ENCODE data around the gene KIF13A.
"Not testable (repeated sequence)": the region's sequence is repeated elsewhere in the genome, so short reads cannot be mapped to it uniquely, and the experiment has no call there.

KIF13A gene

GRCh38 chr6:17853533-17853932 lies 133.9 kb downstream of the KIF13A start:
- Mint-ChIP-seq H3K4me1 (no peaks in the 10 kb centered on the region), H3K9me3 (no peaks in the 10 kb centered on the region), H3K27ac (no peak overlapping the region), H3K27me3 (no peaks in the 10 kb centered on the region), H3K4me3 (no peak overlapping the region), H3K36me3 (peaks cover 49% of the 10 kb centered on the region)
- ATAC-seq = no peak

DNA sequence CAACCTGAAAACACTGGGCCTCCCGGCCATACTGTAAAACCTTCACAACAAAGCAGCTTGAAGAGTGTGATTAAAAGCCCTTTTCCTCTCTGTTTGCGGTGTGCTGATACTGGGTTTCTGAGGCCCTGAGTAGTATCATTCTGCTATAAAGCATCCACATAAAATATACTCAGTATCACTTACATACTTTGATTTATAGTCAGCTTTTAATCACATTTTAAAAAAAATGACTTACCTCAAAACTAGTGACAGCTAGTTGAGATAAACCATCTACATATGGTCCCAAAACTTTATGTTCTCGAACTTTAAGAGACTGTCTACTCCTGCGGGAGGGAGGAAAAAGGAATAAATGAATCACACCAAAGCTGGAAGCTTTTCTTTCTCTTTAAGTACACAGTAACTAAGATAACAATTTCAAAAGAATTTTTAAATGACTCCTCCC lies 135.7 kb downstream of the KIF13A start:
- no peak for ATAC-seq
- Mint-ChIP-seq H3K27ac (no peak overlapping the region), H3K4me3 (no peak overlapping the region), H3K9me3 (no peaks in the 10 kb centered on the region), H3K27me3 (no peaks in the 10 kb centered on the region), H3K4me1 (no peaks in the 10 kb centered on the region), H3K36me3 (peaks cover 47% of the 10 kb centered on the region)

DNA sequence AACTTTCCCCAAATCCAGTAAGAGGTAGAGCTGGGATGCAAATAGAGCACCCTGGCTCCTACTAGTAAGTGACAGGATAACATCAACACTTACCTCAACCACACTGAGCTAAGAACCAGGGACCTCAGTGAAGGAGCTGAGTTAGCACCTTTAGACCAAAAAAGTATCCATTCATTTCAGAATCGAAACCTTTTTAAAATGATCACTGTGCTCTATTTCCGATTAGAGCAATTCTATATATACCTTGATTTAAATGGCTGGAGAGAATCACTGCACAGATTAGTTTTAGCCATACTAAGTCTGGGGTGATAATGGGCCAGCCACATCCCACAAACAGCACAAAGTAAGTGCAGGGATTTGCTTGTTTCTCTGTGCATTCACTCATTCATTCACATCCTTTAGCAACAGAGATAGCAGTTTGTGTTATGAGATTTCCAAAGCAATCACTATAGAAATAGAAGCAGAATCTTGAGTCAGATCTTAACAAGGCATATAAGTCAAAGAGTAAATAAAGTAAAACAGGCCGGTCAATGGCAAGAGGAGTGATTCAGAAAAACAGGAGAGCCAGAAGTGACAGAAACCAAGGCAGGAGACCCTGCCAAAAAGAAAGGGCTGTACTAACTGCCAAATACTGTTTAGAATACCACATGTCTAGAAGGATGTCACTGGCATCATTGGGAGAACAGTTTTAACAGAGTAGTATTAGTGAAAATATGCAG lies 136.3 kb downstream of the KIF13A start:
- H3K4me1 Mint-ChIP-seq = no peaks in the 10 kb centered on the region
- peaks cover 42% of the 10 kb centered on the region for H3K36me3 Mint-ChIP-seq
- H3K9me3 Mint-ChIP-seq = no peaks in the 10 kb centered on the region
- no peak overlapping the region for H3K27ac Mint-ChIP-seq
- no peak for ATAC-seq
- H3K27me3 Mint-ChIP-seq = no peaks in the 10 kb centered on the region
- no peak overlapping the region for H3K4me3 Mint-ChIP-seq

DNA sequence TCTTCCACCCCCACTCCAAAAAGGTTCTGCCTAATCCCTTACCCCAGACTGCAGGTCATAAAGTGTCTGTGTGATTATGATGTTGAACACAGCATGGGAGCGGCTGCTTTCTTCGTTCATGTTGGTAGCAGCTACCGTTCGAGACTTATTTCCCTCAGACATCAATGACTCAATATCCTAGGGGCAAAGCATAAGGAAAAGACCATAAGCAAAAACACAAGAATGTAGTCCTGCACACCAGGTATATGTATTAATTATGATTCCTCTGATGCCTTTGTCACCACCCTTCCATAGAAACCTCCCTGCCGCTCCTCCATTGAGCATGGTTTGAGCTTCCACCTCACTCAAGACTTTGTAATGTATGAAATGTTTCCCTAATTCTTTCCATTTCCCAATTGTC lies 137.2 kb downstream of the KIF13A start:
- no peaks in the 10 kb centered on the region for H3K9me3 Mint-ChIP-seq
- no peaks in the 10 kb centered on the region for H3K27me3 Mint-ChIP-seq
- no peak overlapping the region for H3K27ac Mint-ChIP-seq
- H3K4me1 Mint-ChIP-seq = no peaks in the 10 kb centered on the region
- peaks cover 35% of the 10 kb centered on the region for H3K36me3 Mint-ChIP-seq
- H3K4me3 Mint-ChIP-seq = no peak overlapping the region
- no peak for ATAC-seq

- Mint-ChIP-seq H3K36me3 (peaks cover 32% of the 10 kb centered on the region), H3K27me3 (no peaks in the 10 kb centered on the region), H3K27ac (no peak overlapping the region), H3K4me3 (no peak overlapping the region), H3K4me1 (no peaks in the 10 kb centered on the region), H3K9me3 (no peaks in the 10 kb centered on the region)
- no peak for ATAC-seq
Observed at GRCh38 chr6:17847203-17847760, 140.2 kb downstream of the KIF13A start.

DNA sequence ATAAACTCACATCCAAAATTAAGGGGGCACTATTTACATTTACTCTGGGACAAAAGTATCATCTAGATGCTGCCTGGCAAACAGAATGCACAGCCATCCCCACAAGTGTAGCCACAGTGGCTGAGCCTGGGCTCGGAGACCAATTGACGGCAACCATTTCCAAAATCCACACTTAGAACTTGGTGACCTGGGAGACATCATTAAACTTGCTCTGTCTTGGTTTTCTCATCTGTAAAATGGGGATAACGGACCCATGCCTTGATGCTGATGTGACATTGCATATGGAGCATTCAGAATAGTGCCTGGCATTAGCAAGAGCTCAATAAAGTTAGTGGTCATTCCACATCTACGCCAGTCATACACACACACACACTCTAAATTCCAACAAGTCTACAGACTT lies 140.7 kb downstream of the KIF13A start:
- no peaks in the 10 kb centered on the region for H3K9me3 Mint-ChIP-seq
- no peak overlapping the region for H3K4me3 Mint-ChIP-seq
- H3K4me1 Mint-ChIP-seq = no peaks in the 10 kb centered on the region
- H3K27ac Mint-ChIP-seq = no peak overlapping the region
- peaks cover 32% of the 10 kb centered on the region for H3K36me3 Mint-ChIP-seq
- no peak for ATAC-seq
- H3K27me3 Mint-ChIP-seq = no peaks in the 10 kb centered on the region

DNA sequence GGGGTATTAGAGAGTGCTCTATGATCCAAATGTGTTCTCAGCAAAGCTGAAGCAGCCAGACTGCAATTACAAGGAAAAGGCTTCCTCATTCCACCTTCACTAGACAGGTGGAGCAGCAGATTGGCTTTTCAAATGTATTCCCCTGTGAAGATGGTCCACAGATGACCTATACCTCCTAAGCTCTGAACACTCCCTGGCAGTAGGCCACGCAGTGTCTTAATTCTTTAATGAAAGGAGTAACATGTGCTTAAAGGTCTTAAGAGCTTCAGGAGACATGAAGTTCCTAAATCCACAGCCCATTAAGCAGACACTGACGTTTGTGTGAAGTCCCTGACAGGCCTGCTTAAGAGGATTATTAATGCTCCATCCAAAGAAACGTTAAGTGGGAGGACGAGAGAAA lies 141.8 kb downstream of the KIF13A start:
- Mint-ChIP-seq H3K36me3 (peaks cover 23% of the 10 kb centered on the region), H3K4me3 (no peak overlapping the region), H3K27ac (no peak overlapping the region), H3K9me3 (no peaks in the 10 kb centered on the region), H3K27me3 (no peaks in the 10 kb centered on the region), H3K4me1 (no peaks in the 10 kb centered on the region)
- ATAC-seq = no peak

- ATAC-seq, H3K9me3 Mint-ChIP-seq, H3K4me1 Mint-ChIP-seq, H3K27me3 Mint-ChIP-seq, H3K27ac Mint-ChIP-seq, H3K4me3 Mint-ChIP-seq: not testable (repeated sequence)
- peaks cover 16% of the 10 kb centered on the region for H3K36me3 Mint-ChIP-seq
Observed at GRCh38 chr6:17844967-17845366, 142.5 kb downstream of the KIF13A start.

DNA sequence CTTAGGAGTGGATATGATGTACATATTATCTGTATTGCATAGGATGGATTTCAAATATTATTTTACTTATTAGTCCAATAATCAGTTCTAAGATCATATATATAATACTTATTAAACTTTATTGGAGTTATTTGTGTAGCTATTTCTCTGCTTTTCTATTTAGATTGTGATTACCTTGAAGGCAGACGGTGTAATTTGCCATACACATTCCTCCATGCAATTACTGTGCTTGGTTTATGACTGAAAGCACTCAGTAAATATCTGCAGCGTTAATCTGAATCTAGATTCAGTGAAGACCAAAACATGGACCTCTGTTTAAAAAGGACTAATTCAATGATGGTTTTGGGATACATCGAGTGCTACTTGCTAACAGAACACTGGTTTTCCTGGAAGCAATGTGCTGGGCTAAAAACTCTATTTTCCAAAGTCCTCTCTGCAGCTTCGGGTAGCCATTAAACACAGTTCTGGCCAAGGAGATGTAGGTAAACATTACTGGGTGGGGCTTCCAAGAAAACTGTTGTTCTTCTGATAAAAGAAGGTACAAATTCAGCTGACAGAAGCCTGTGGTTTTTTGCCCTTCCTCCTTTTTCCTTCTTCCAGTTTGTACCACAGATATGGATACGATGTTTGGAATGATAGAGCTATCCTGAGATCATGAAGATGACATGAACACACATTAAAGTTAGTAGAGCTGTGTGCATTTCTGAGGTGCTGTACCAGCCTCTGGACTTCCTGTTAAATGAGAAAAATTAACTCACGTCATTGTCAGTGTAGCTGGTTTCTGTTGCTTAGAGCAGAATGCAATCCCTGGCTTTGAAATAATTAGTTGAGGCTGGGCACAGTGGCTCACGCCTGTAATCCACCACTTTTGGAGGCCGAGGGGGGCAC lies 144.3 kb downstream of the KIF13A start:
- Mint-ChIP-seq H3K36me3 (peaks cover 9% of the 10 kb centered on the region), H3K9me3 (no peaks in the 10 kb centered on the region), H3K4me3 (no peak overlapping the region), H3K27ac (no peak overlapping the region), H3K27me3 (no peaks in the 10 kb centered on the region), H3K4me1 (no peaks in the 10 kb centered on the region)
- ATAC-seq = no peak

- Mint-ChIP-seq H3K4me1 (no peaks in the 10 kb centered on the region), H3K4me3 (no peak overlapping the region), H3K27ac (no peak overlapping the region), H3K36me3 (peaks cover 6% of the 10 kb centered on the region), H3K9me3 (no peaks in the 10 kb centered on the region), H3K27me3 (no peaks in the 10 kb centered on the region)
- ATAC-seq = no peak
Observed at GRCh38 chr6:17842014-17842776, 145.2 kb downstream of the KIF13A start.

GRCh38 chr6:17839513-17840223 lies 147.8 kb downstream of the KIF13A start:
- H3K36me3 Mint-ChIP-seq = peaks cover 15% of the 10 kb centered on the region
- H3K27me3 Mint-ChIP-seq = no peaks in the 10 kb centered on the region
- no peak for ATAC-seq
- no peaks in the 10 kb centered on the region for H3K4me1 Mint-ChIP-seq
- no peak overlapping the region for H3K27ac Mint-ChIP-seq
- no peak overlapping the region for H3K4me3 Mint-ChIP-seq
- H3K9me3 Mint-ChIP-seq = no peaks in the 10 kb centered on the region

DNA sequence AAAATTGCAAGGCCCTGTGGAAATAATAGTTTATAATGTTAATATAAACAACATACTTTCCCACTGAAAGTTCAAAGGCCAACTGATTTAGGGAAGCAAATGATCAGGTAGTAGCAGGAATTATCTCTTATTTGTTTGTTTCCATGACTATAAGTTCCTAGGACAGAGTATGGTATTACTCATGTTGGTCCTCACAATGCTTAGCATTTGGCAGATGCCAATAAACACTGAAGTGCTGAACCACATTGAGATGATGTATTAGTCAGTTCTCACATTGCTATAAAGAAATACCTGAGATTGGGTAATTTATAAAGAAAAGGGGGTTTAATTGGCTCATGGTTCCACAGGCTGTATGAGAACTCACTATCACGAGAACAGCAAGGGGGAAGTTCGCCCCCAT lies 151.1 kb downstream of the KIF13A start:
- Mint-ChIP-seq H3K36me3 (peaks cover 23% of the 10 kb centered on the region), H3K27ac (no peak overlapping the region), H3K9me3 (no peaks in the 10 kb centered on the region), H3K27me3 (no peaks in the 10 kb centered on the region), H3K4me3 (no peak overlapping the region), H3K4me1 (no peaks in the 10 kb centered on the region)
- ATAC-seq = no peak

- no peak for ATAC-seq
- Mint-ChIP-seq H3K9me3 (no peaks in the 10 kb centered on the region), H3K27ac (no peak overlapping the region), H3K4me3 (no peak overlapping the region), H3K4me1 (no peaks in the 10 kb centered on the region), H3K27me3 (no peaks in the 10 kb centered on the region), H3K36me3 (peaks cover 28% of the 10 kb centered on the region)
Observed at GRCh38 chr6:17835784-17836183, 151.7 kb downstream of the KIF13A start.

DNA sequence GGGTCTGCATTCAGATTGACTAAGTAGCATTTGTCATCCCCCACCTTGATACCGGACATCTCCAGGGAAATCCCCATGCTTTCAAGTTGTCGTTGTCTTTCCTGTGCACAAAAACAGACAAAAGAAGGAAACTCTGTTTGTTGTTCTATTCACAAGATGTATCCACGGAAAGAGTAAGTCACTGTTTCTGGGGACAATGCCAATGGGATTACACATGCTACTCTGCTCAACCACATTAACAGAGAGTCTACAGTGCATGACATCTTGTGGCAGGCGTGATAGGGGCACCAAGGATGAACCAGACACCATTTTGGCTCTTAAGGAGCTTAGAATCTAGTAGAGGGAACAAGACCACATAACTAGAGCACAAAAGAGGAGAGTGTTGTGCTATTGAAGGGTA lies 156.3 kb downstream of the KIF13A start:
- Mint-ChIP-seq H3K27me3 (no peaks in the 10 kb centered on the region), H3K9me3 (no peaks in the 10 kb centered on the region), H3K4me1 (no peaks in the 10 kb centered on the region), H3K36me3 (peaks cover 37% of the 10 kb centered on the region), H3K4me3 (no peak overlapping the region), H3K27ac (no peak overlapping the region)
- ATAC-seq = no peak

- Mint-ChIP-seq H3K27me3 (no peaks in the 10 kb centered on the region), H3K27ac (no peak overlapping the region), H3K36me3 (peaks cover 49% of the 10 kb centered on the region), H3K4me3 (no peak overlapping the region), H3K4me1 (no peaks in the 10 kb centered on the region), H3K9me3 (no peaks in the 10 kb centered on the region)
- ATAC-seq = no peak
Observed at GRCh38 chr6:17829905-17830304, 157.5 kb downstream of the KIF13A start.
